GM12865 (cell line): ENCODE measurements around the gene THYN1.
"Not testable (repeated sequence)": the region's sequence is repeated elsewhere in the genome, so short reads cannot be mapped to it uniquely, and the experiment has no call there.

Source experiments
- DNase-seq: peaks from one replicate; pipeline ENCODE4 v3.0.0; 2010; ENCODE audit warnings: low read depth
- H3K4me3 ChIP-seq: 2 replicates; pipeline ENCODE4 v1.5.1; 2011; ENCODE audit warnings: mild to moderate bottlenecking, low read depth, low read length, control low read depth
- TF ChIP-seq, protein P1 (sequence below): IDR thresholded peaks from 2 replicates; pipeline ENCODE4 v1.5.1; 2011; ENCODE audit warnings: low read length, control low read depth, low read depth, inconsistent platforms; ENCODE audit not compliant: insufficient read depth; ENCODE audit errors: missing control alignments

The THYN1 gene

DNA sequence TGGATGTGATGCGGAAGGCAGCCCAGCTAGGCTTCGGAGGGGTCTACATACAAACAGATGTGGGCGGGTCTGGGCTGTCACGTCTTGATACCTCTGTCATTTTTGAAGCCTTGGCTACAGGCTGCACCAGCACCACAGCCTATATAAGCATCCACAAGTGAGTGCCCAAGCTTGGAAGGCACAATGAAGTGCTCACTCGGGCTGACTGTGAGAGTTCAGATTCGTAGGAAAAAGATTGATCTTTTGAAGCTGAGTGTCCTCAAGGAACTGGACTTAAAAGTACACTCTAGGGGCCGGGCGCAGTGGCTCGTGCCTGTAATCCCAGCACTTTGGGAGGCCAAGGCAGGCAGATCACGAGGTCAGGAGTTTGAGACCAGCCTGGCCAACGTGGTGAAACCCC, 3.9 kb upstream of the THYN1 start:
- DNase-seq, result no peak
- H3K4me3 ChIP-seq, result no peak overlapping the region
- TF ChIP-seq, protein P1, sequence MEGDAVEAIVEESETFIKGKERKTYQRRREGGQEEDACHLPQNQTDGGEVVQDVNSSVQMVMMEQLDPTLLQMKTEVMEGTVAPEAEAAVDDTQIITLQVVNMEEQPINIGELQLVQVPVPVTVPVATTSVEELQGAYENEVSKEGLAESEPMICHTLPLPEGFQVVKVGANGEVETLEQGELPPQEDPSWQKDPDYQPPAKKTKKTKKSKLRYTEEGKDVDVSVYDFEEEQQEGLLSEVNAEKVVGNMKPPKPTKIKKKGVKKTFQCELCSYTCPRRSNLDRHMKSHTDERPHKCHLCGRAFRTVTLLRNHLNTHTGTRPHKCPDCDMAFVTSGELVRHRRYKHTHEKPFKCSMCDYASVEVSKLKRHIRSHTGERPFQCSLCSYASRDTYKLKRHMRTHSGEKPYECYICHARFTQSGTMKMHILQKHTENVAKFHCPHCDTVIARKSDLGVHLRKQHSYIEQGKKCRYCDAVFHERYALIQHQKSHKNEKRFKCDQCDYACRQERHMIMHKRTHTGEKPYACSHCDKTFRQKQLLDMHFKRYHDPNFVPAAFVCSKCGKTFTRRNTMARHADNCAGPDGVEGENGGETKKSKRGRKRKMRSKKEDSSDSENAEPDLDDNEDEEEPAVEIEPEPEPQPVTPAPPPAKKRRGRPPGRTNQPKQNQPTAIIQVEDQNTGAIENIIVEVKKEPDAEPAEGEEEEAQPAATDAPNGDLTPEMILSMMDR, result no peak

GRCh38 chr11:134255184-134255561, 2.0 kb upstream of the THYN1 start:
- not testable (repeated sequence) for DNase-seq

GRCh38 chr11:134254433-134255183, 1.5 kb upstream of the THYN1 start:
- no peak for DNase-seq
- peak overlapping the region; percentile 82 for H3K4me3 ChIP-seq
- TF ChIP-seq, protein P1, result no peak

More at GRCh38 chr11:134255184-134255561, 2.0 kb upstream of the THYN1 start:
- H3K4me3 ChIP-seq, result not testable (repeated sequence)

GRCh38 chr11:134252346-134253187, 585 bp downstream of the THYN1 start:
- TF ChIP-seq, protein P1, result no peak
- DNase-seq, result peak; percentile 35
- peak overlapping the region; percentile 82 for H3K4me3 ChIP-seq

DNA sequence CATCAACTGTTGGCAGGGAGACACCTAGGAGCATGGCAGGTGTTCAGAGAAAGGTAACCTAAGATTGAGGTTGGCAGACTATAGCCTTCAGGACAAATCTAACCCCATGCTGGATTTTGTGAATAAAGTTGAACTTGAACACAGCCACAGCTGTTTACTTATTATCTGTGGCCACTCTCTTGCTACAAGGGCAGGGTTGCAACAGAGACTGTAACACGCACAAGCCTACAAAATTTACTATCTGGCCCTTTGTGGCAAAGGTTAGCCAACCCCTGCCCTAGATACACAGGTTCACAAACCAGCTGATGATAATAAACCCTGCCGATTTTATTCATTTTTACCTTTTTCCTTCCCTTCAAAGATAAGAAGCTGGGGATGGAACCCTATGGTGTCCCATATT, 2.5 kb downstream of the THYN1 start:
- TF ChIP-seq, protein P1, result no peak
- DNase-seq, result no peak

GRCh38 chr11:134250246-134250645, 2.9 kb downstream of the THYN1 start:
- no peak overlapping the region for H3K4me3 ChIP-seq
- no peak for DNase-seq
- TF ChIP-seq, protein P1, result no peak

More for the DNA sequence above, 2.5 kb downstream of the THYN1 start:
- H3K4me3 ChIP-seq, result no peak overlapping the region

DNA sequence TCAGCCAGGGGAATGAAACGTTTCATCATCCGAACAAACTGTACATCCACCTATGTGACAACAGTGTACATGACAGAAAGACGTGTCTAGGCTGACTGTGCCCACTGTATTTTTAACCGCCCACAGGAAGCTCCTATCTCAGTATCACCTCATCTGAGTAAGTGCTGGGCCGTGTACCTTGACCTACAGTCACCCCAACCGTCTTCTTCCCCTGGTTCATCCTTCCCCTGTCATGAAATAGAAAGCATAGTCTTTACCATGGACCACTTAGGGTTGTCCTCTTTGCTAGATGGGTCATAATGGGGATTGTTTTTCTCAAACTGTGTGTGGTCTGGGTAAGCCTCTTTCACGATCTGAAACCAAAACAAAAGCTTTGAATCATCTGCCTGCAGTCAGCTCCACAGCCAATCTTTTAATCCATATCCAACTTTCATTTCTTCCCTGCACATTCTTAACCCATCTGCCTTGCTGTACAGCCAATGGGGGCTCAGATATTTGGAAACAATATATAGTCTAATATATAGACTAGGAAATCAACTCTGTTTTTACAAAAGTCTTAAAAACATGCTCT, 4.2 kb downstream of the THYN1 start:
- DNase-seq, result peak; percentile 27
- H3K4me3 ChIP-seq, result no peak overlapping the region
- TF ChIP-seq, protein P1, result no peak
